ENCODE results near the gene WASL. TPM values are rescaled to one million over a fixed set of nuclear protein-coding genes. Genes with fewer than 3 reads are reported as not detected.
"Not testable (repeated sequence)": the region's sequence is repeated elsewhere in the genome, so short reads cannot be mapped to it uniquely, and the experiment has no call there.

The WASL gene
- total and polyA plus RNA-seq, 2 of the 13 experiments (the other 11 are each of a cell fraction or from before 2014, with no cell fraction given): 7.9 to 12.8 TPM

- no peak for TF ChIP-seq KDM2A (CRISPR knock-in tag; IDR thresholded peaks at IDR 0.05; ENCODE audit: borderline replicate concordance, low read depth)
- no peak for TF ChIP-seq DNMT3B (CRISPR knock-in tag; conservative IDR thresholded peaks at IDR 0.05)
Measured at GRCh38 chr7:123738356-123738755, 10.4 kb downstream of the WASL start (continued).

- WGBS (ENCODE audit: low lambda C conversion rate): 93% methylated on average over 10 of the region's 10 CpGs
- H3K27ac ChIP-seq (ENCODE audit: extremely low read length, insufficient read depth, low read length); H2AFZ ChIP-seq (ENCODE audit: low read length); BruUV-seq (replicated peaks); ATAC-seq; intact Hi-C loops (cut with micrococcal nuclease; ENCODE audit: unreplicated experiment); CTCF ChIA-PET (ENCODE audit: low intra/inter-chr PET ratio, low total read pairs); H3K27me3 ChIP-seq (ENCODE audit: control insufficient read depth in 1 of 2, insufficient read depth in 2 of 2, low read length in 2 of 2); H3K9ac ChIP-seq (ENCODE audit: insufficient read depth, low read depth, low read length); H3K4me2 ChIP-seq (ENCODE audit: low read depth, low read length); H3K9me3 ChIP-seq (ENCODE audit: low read length); H3K36me3 ChIP-seq (replicated peaks in 1 of 2; ENCODE audit: control insufficient read depth in 1 of 2, insufficient read depth in 2 of 2, low read length in 2 of 2); in situ Hi-C loops (cut with HindIII; ENCODE audit: extremely low pct_ligation_motif_present, low pct_unique_long_range_greater_than_20kb); DNase-seq (ENCODE audit: low spot score); FAIRE-seq; H3K4me3 ChIP-seq (replicated peaks in 1 of 3; ENCODE audit: insufficient read depth in 1 of 3, low read depth in 2 of 3, low read length in 3 of 3): not testable (repeated sequence)
- POLR2A ChIA-PET: interaction anchor here (3.1 kb wide), 1 partner anchor 11 kb away, joined by 46 read pairs; the partner anchor contains the start of gene WASL
- Histone ChIP-seq H3K4me1 (ENCODE audit: insufficient read depth, low read length) (peaks cover 86% of the 10 kb centered on the region), H3K79me2 (ENCODE audit: insufficient read depth, low read length) (peaks cover 99% of the 10 kb centered on the region), H4K20me1 (ENCODE audit: insufficient read depth, low read length) (peaks cover 32% of the 10 kb centered on the region)
- TF ChIP-seq ZBTB33 (CRISPR knock-in tag; IDR thresholded peaks at IDR 0.05): 0 out of 2 replicates have a peak, but pooled peaks have one; percentile 15
Measured at GRCh38 chr7:123737168-123737674, 11.6 kb downstream of the WASL start.

GRCh38 chr7:123735539-123735938, 13.3 kb downstream of the WASL start:
- Histone ChIP-seq H4K20me1 (ENCODE audit: insufficient read depth, low read length) (peaks cover 23% of the 10 kb centered on the region), H3K9me3 (ENCODE audit: low read length) (no peaks in the 10 kb centered on the region), H3K36me3 (replicated peaks in 1 of 2; ENCODE audit: control insufficient read depth in 1 of 2, insufficient read depth in 2 of 2, low read length in 2 of 2) (peaks cover 0 to 2% of the 10 kb centered on the region in 2 experiments; a peak in 1 of 5 replicates), H3K4me1 (ENCODE audit: insufficient read depth, low read length) (peaks cover 81% of the 10 kb centered on the region), H3K4me2 (ENCODE audit: low read depth, low read length) (no peak overlapping the region), H3K27me3 (ENCODE audit: control insufficient read depth in 1 of 2, insufficient read depth in 2 of 2, low read length in 2 of 2) (no peaks in the 10 kb centered on the region), H3K79me2 (ENCODE audit: insufficient read depth, low read length) (peaks cover 98% of the 10 kb centered on the region), H3K27ac (ENCODE audit: extremely low read length, insufficient read depth, low read length) (no peak overlapping the region), H3K9ac (ENCODE audit: insufficient read depth, low read depth, low read length) (no peak overlapping the region), H3K4me3 (replicated peaks in 1 of 3; ENCODE audit: insufficient read depth in 1 of 3, low read depth in 2 of 3, low read length in 3 of 3) (no peak overlapping the region), H2AFZ (ENCODE audit: low read length) (no peak overlapping the region)
- in situ Hi-C loops (cut with HindIII; ENCODE audit: extremely low pct_ligation_motif_present, low pct_unique_long_range_greater_than_20kb): no loop called here
- DNase-seq (ENCODE audit: low spot score) (no peak), FAIRE-seq (no peak), ATAC-seq (no peak)
- CTCF ChIA-PET (ENCODE audit: low intra/inter-chr PET ratio, low total read pairs): no interaction called here
- POLR2A ChIA-PET: no interaction called here
- TF ChIP-seq ZNF160 (CRISPR knock-in tag; IDR thresholded peaks at IDR 0.05) (peak; percentile 97), ZNF260 (CRISPR knock-in tag; IDR thresholded peaks at IDR 0.05; ENCODE audit: borderline replicate concordance, low read depth) (no peak)
- intact Hi-C loops (cut with micrococcal nuclease; ENCODE audit: unreplicated experiment): no loop called here
- 84% methylated on average over 5 of the region's 5 CpGs for WGBS (ENCODE audit: low lambda C conversion rate)
- no TSS peak for BruUV-seq (replicated peaks)
